ENCODE measurements around the gene SLC22A12.
"Not testable (repeated sequence)": the region's sequence is repeated elsewhere in the genome, so short reads cannot be mapped to it uniquely, and the experiment has no call there.

Gene SLC22A12

DNA sequence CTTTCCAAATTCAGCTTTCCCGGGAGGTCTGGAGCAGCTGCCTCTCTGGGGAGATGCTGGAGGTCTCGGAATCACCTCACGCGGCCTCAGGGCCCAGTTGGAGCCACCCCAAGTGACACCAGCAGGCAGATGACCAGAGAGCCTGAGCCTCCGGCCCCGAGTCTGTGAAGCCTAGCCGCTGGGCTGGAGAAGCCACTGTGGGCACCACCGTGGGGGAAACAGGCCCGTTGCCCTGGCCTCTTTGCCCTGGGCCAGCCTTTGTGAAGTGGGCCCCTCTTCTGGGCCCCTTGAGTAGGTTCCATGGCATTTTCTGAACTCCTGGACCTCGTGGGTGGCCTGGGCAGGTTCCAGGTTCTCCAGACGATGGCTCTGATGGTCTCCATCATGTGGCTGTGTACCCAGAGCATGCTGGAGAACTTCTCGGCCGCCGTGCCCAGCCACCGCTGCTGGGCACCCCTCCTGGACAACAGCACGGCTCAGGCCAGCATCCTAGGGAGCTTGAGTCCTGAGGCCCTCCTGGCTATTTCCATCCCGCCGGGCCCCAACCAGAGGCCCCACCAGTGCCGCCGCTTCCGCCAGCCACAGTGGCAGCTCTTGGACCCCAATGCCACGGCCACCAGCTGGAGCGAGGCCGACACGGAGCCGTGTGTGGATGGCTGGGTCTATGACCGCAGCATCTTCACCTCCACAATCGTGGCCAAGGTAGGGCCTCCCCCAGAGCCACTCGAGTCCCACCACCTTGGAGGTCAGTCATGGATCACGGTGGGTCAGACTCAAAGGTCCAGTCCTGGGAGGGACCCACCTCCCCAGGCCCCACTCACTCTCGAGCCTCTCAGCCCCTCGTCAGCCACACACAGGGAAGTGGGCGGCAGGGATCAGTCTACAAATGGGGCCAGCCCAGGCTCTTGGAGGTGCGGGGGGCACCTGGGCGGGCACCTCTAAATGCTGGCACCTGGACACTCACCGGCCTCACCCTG is 525 bp downstream of the SLC22A12 start:
- DNase-seq: no peak

DNA sequence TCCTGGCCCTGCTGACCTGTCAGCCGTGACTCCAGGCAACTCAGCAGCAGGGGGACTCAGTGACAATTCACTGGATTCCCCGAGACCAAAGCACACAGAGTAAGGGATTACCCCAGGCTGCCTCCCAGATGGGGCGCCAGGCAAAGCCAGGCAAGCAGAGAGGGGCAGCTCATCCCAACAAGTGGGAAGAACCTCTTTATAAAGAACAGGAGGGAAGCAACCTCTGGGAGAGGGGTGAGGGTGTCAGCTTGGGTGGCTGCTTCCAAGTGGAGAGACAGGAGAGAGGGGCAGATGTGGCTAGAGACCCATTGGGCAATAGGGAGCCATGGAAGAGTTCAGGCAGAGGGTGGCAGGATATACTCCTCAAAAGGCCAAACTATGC is 1.2 kb downstream of the SLC22A12 start:
- DNase-seq: no peak

GRCh38 chr11:64592656-64593055 is 1.6 kb downstream of the SLC22A12 start:
- no peak for DNase-seq

DNA sequence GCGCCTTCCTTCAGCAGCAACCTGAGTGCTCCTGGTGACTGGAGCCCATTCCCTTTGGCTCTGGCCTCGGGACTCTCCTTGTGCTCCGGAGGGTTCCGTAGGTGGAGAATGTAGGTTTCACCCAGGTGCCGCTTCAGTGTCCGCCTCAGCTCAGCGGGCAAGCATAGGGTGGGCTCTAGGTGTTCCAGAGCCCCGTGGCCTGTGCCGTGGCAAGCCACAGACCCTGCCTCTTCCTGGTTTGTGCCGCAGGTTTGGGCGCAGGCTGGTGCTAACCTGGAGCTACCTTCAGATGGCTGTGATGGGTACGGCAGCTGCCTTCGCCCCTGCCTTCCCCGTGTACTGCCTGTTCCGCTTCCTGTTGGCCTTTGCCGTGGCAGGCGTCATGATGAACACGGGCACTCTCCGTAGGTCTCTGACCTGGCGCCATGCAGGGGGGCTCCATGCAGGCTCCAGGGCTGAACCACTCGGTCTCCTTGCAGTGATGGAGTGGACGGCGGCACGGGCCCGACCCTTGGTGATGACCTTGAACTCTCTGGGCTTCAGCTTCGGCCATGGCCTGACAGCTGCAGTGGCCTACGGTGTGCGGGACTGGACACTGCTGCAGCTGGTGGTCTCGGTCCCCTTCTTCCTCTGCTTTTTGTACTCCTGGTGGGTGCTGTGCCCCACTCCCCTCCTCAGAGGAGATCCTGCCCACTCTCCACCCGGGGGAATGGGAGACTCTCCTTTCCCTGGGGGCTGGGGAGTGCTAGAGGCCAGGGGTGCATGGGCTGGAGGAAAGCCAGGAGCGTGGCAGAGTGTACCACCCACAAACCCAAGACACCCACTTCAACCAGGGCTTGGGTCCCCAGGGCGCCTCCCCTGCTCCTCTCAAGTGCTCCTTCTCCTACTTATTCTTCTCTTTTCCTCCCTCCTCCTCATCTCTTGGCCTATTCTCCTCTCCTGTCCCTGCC is 2.4 kb downstream of the SLC22A12 start:
- DNase-seq: no peak

- no peak for DNase-seq
These were observed 3.3 kb downstream of the SLC22A12 start for GRCh38 chr11:64594159-64594939.

GRCh38 chr11:64595922-64596321 is 4.9 kb downstream of the SLC22A12 start:
- DNase-seq: not testable (repeated sequence)

DNA sequence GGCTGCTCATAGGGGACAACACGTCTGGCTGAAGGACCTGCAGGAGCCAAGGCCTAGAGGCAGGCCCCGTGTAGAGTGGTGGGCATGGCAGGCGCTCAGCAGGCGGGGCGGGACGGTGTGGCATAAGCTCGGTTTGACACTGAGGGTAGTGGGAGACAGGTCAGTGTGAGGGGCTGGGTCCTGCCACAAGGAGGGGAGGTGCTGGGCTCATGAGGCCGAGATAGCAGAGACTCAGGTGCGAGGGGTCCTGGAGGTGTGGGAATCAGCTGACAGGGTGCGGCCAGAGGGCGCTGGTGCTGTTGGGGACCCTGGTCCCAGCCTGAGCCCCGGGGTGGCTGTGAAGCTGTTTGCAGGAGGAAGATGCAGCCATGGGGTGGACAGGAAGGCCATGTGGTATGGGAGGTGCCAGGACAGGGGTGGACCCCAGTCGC is 6.7 kb downstream of the SLC22A12 start:
- no peak for DNase-seq

GRCh38 chr11:64598106-64598796 is 7.2 kb downstream of the SLC22A12 start:
- DNase-seq: no peak

DNA sequence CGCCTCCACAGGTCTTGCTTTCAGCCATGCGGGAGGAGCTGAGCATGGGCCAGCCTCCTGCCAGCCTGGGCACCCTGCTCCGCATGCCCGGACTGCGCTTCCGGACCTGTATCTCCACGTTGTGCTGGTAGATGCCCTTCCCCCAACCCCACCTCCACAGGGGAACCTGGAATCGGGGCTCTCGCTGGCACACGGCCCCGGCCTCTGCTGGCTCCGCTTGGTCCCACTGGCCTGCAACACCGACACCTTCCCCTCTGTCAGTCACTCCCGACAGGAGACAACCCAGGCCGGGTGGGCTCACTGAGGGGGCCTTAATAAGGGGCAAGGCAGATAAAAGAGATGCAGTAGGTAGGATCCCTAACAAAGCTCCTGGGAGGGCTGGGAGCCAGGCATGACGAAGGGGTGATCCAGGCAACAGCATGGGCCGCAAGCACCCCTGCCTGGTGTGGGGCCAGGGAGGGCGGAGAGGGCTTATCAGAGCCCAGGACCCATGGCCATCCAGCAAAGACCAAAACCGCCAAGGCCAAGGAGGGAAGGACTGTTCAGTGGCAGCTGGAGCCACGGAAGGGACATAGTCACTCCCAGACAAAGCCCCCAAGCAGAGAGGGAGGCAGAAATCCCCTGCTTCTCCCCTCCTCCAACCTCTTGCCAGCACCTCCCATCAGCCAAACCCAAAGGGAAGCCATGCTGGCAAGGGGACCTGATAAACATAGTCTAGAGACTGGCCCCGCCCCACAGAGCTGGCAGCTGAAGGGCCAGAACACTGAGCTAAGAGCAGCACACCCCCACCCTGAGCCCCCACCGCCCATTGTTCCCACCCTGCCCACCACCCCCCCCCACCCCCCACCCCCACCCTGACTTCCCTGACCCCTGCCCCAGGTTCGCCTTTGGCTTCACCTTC is 8.0 kb downstream of the SLC22A12 start:
- DNase-seq: no peak

DNA sequence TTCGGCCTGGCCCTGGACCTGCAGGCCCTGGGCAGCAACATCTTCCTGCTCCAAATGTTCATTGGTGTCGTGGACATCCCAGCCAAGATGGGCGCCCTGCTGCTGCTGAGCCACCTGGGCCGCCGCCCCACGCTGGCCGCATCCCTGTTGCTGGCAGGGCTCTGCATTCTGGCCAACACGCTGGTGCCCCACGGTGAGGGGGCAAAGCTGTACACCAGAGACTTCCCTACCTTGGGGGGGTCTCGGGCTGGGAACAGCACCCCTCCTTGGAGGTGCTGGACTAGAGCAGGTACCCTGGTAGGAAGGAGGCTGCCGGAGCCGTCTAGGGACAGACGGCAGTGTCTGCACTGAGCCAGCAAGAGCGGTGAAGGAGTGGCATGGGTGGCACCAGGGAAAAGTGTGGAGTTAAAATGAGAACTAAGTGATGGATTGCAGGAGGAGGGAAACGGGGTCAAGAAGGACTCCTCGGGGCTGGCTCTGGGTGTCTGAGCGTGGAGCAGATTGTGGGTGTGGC is 8.7 kb downstream of the SLC22A12 start:
- DNase-seq: no peak

DNA sequence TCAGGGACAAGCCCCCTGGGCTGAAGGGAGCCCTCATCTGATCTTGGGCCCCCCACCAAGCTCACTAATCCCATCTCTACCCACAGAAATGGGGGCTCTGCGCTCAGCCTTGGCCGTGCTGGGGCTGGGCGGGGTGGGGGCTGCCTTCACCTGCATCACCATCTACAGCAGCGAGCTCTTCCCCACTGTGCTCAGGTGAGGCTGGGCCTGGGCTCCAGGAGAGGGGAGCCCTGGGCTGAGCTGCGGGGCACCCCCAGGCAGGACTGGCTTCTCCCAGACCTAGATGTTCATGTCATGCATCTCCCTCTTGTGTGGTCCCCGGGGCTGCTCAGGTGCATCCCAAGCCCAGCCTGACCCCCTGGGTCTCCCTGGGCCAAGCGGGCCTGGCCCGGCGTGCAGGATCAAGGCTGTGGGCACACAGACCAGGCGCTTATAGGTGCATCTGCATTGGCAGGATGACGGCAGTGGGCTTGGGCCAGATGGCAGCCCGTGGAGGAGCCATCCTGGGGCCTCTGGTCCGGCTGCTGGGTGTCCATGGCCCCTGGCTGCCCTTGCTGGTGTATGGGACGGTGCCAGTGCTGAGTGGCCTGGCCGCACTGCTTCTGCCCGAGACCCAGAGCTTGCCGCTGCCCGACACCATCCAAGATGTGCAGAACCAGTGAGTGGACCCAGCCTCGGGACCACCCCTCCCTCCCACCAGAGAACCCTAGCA is 9.4 kb downstream of the SLC22A12 start:
- DNase-seq: no peak

DNA sequence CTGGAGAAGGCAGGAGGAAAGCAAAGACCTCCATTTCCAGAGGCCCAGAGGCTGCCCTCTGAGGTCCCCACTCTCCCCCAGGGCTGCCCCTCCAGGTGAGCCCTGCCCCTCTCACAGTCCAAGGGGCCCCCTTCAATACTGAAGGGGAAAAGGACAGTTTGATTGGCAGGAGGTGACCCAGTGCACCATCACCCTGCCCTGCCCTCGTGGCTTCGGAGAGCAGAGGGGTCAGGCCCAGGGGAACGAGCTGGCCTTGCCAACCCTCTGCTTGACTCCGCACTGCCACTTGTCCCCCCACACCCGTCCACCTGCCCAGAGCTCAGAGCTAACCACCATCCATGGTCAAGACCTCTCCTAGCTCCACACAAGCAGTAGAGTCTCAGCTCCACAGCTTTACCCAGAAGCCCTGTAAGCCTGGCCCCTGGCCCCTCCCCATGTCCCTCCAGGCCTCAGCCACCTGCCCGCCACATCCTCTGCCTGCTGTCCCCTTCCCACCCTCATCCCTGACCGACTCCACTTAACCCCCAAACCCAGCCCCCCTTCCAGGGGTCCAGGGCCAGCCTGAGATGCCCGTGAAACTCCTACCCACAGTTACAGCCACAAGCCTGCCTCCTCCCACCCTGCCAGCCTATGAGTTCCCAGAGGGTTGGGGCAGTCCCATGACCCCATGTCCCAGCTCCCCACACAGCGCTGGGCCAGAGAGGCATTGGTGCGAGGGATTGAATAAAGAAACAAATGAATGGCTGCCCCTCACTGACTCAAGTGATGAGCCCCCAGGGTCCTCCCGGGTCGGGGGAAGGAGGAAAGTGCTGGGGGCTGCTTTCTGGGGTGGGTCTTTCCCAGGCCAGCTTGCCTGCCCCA is 10.8 kb downstream of the SLC22A12 start:
- DNase-seq: no peak

GRCh38 chr11:64602466-64603070 is 11.5 kb downstream of the SLC22A12 start:
- no peak for DNase-seq

DNA sequence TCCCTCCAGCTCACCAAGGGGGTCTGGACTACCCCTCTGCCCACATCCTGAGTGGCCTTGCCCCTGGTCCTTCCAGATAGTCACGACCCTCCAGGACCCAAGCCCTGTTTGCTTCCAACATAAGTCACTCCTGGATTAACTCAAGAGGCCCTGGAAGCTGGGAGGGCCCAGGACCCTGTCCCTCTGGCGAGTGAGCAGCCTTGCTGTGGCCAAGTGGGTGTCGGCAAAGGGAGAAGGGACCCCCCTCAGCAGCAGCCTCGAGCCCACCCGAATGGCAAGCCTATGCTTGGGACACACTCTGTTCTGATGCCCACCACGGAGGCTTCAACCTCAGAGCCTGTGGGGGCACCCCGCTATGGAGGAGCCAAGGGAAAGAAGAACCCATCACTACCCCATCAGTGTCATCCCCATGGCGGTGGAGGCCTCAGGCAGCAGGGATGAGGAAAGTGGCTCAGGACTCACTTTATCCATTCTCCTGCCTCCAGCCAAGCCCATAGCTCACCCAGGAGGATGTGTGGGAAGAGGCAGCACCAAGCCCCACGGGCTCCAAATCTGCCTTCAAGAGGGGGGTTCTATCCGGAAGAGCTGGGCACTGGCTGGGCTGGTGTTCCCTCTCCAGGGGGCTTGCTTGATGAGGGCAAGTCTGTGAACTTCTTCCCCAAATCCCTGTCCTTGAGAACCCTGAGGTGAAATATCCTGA is 12.5 kb downstream of the SLC22A12 start:
- DNase-seq: no peak

GRCh38 chr11:64604458-64605243 is 13.6 kb downstream of the SLC22A12 start:
- DNase-seq: no peak

DNA sequence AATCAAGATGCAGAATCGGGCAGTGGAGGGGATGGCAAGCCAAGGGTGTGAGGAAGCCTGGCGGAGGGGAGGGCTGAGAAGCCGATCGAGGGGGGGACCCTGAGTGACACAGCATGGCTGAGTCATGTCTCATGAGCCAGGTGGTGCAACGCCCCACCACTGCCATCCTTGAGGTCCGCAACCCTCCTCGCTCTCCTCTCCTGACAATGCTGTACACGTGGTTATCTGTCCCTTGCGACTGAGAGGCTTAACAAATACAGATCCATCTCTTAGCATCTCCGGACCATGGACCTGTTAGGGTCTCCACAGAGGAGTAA is 14.2 kb downstream of the SLC22A12 start:
- DNase-seq: no peak
